HG02852 (cell line): ENCODE measurements around the gene ZBTB49.
"Not testable (repeated sequence)": the region's sequence is repeated elsewhere in the genome, so short reads cannot be mapped to it uniquely, and the experiment has no call there.

Experiments used
- ATAC-seq: cut with Tn5 transposase; IDR thresholded peaks from one replicate; pipeline ENCODE4 v1.9.1; 2021; ENCODE audit warnings: mild to moderate bottlenecking, moderate library complexity; ENCODE audit not compliant: unreplicated experiment

Gene ZBTB49

GRCh38 chr4:4323705-4324534 lies 33.9 kb downstream of the ZBTB49 start:
- no peak for ATAC-seq

DNA sequence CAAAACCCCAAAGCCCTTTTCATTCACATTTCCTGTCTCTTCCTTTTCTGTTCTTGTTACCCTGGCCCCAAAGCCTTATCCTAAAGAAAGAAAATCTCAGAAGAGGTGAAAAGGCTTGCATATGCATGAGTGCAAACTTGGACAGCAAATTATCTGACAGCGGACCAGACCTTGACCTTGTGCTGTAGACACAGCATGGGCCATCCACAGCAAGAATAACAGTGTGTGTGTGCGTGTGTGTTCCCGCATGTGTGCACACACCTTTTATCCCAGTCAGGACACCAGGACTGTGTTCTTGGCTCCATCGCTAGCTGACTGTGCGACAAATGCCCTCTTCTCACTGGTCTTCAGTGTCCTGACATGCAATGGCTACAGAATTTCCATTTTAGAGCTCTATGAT lies 35.3 kb downstream of the ZBTB49 start:
- no peak for ATAC-seq

- ATAC-seq, result no peak
These were observed 36.1 kb downstream of the ZBTB49 start for GRCh38 chr4:4326166-4326565.

- ATAC-seq, result no peak
These were observed 37.6 kb downstream of the ZBTB49 start for GRCh38 chr4:4327652-4328121.

- ATAC-seq, result no peak
These were observed 38.2 kb downstream of the ZBTB49 start for GRCh38 chr4:4328206-4328605.

DNA sequence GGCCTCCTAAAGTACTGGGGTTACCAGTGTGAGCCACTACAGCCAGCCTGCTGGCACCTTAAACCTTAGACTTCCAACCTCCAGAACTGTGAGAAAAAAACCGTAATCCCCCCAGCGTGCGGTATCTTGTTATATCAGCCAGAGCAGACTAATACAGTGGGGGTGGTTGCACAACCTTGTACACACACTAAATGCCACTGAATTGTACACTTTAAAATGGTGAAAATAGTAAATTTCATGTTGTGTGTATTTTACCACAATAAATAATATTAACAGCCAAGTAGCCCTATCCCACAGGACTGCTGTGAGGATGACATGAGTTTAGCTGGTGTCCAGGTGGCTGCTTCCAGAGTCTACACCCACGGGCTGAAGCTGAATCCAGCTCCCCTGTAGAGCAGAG lies 38.8 kb downstream of the ZBTB49 start:
- ATAC-seq, result no peak

- no peak for ATAC-seq
These were observed 39.4 kb downstream of the ZBTB49 start for GRCh38 chr4:4329496-4329895.

DNA sequence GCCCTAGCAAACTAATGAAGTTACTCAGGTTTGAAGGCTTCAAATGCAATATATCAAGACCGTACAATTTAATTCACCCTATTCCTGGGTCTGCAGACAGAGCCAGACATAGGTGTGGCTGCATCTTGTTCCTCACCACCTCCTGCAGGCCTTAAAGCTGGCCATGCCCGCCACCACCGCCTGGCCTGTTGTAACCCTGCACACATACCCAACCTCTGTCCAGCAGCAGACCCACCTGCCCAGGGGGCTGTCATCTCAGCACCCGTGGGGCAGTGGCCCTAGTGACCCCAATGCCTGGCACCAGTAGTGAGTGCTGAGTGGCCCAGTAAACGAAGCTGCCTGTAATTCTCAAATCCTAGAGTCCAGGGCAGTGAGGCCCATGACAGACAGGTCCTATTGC lies 40.7 kb downstream of the ZBTB49 start:
- ATAC-seq, result no peak

- ATAC-seq, result no peak
These were observed 42.5 kb downstream of the ZBTB49 start for GRCh38 chr4:4332529-4332928.

DNA sequence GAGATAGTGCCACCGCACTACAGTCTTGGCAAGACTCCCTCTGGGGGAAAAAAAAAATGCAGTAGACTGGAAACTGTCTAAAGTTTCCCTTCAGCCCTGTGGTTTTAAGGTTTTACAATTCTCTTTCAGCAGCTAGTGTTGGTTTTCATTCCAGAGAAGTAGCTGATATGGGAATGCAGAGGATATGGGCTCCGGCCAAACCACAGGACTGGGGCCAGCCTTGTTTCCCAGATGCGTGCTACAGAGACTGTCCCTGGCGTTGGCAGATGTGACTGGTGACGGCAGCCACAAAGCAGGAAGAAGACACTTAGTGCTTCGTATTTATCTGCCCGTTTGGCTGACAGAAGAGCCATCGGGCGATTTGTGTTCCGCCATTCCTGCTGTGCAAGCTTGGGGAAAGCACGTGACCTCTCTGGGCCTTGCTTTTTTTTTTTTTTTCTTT lies 43.2 kb downstream of the ZBTB49 start:
- no peak for ATAC-seq

- ATAC-seq, result peak; percentile 64
These were observed 44.9 kb downstream of the ZBTB49 start for GRCh38 chr4:4334798-4335520.

GRCh38 chr4:4338210-4339001 lies 48.4 kb downstream of the ZBTB49 start:
- no peak for ATAC-seq

GRCh38 chr4:4339504-4340085 lies 49.5 kb downstream of the ZBTB49 start:
- no peak for ATAC-seq

DNA sequence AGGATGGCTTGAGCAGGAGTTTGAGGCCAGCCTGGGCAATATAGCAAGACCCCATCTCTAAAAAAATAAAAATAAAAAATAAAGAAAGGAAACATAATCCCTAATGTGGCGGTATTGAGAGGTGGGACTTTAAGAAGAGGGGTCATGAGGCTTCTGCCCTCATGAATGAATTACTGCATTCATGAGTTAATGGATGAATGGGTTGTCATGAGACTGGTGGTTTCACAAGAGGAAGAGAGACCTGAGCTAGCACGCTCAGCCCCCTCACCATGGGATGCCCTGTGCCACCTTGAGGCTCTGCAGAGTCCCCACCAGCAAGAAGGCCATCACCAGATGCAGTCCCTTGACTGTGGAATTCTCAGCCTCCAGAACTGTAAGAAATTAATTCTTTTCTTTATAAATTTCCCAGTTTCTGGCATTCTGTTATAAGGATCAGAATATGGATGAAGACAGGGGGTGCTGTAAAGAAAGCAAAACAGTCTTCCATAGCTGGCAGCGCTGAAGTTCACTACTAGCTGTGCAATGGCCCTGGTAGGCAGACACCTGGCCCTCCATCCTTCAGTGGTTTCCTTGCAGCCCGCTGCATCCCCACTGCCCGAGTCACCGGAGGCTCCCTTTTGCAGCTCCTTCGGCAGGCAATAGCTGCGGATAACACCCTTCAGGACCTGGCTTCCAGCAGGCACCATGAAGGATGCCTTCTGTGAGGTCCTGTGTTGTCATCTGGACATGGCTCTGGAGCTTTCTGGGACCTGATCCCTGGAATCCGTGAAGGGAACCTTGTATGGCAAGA lies 52.0 kb downstream of the ZBTB49 start:
- ATAC-seq, result no peak

DNA sequence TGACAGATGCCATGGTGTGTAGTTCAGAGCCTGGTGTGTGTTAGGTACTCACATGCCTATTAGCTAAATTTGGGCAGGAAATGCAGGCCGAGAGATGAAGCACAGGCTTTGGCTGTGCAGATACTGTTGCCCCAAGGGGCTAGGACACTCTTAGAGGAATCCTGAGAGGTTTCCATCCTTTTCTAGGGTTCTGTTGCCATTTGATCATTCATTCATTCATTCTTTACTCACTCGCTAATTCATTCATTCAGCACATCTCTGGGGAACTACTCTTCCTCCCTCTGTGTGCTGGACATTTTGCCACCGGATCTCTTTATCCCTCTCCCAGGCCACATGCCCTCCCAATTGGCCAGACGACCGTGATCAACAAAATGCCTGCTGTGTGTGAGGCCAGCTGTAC lies 53.0 kb downstream of the ZBTB49 start:
- ATAC-seq, result no peak

DNA sequence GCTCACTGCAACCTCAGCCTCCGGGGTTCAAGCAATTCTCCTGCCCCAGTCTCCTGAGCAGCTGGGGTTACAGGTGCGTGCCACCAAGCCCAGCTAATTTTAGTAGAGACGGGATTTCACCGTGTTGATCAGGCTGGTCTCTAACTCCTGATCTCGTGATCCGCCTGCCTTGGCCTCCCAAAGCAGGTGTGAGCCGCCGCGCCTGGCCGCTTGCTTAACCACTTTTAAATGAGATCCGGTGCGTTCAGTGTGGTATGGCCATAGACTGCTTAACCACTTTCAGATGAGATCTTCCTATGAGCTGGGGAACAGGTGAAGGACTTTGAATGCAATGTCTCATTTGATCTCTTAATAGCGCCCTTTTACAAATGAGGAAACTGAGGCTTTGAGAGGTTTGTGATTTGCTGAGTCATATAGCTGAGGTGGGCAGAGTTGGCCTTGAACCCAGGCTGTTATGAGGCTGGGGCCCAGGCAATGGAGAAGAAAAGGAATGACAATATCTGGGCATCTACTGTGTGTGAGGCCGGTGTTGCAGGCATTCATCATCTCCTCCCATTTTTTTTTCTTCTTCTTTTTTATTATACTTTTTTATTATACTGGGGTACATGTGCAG lies 55.0 kb downstream of the ZBTB49 start:
- peak; percentile 94 for ATAC-seq

DNA sequence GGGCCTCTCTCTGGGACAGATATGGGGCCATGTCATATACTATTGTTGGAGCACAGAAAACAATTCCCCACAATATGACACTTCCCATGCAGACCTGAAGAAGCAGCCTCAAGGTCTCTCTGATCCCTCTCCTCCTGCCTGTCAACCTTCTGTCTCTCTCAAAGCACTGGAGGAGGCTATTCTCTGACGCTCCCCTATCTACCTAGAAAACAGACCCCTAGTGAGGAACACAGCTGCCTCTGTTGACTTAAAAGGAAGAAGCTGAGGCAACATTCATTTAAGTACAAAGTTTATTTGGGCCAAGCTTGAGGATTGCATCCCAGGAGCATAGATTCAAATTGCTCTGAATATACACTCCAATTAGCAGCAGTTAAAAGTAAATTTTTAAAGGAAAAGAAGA lies 57.5 kb downstream of the ZBTB49 start:
- no peak for ATAC-seq

DNA sequence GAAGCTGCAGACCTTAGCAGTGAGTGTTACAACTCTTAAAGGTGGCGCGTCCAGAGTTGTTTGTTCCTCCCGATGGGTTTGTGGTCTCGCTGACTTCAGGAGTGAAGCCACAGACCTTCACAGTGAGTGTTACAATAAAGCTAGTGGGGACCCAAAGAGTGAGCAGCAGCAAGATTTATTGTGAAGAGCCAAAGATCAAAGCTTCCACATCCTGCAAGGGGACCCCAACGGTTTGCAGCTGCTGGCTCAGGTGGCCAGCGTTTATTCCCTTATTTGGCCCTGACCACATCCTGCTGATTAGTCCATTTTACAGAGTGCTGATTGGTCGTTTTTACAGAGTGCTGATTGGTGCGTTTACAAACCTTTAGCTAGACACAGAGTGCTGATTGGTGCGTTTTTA lies 58.5 kb downstream of the ZBTB49 start:
- ATAC-seq, result not testable (repeated sequence)

- ATAC-seq, result no peak
These were observed 59.8 kb downstream of the ZBTB49 start for GRCh38 chr4:4349867-4350266.

DNA sequence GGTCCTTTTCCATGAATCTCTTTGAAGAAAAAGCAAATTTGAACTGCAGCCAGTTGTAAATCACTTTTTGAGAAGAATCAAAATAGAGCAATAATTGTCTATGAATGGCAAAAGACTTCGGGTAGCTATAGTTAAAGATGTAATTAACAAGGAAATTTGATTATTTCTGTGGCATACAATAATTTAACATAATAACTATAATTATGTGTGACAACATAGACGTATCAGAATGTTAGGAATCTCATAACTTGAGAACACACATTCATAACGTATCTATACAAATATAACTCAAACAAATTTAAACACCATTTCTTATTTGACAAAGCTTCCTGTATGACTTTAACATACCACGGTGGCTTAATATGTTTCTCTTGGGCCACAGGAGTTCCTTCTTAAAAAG lies 60.9 kb downstream of the ZBTB49 start:
- no peak for ATAC-seq
